Esophagus muscularis mucosa (tissue), 4 donors: ENCODE data around the gene FCER2. TPM values are rescaled to one million over a fixed set of nuclear protein-coding genes. Genes with fewer than 3 reads are reported as not detected.

Experiments
- DNase-seq: peaks from one replicate; pipeline ENCODE4 v3.0.0-alpha.2; 2017; ENCODE audit errors: extremely low spot score
- H3K27ac ChIP-seq, 4 donors: fragments of 200-600 bp; sonication (generic); replicated peaks in 1 of 4; 1 replicate in 3 of 4; 2 replicates in 1 of 4; pipeline ENCODE4 v1.5.1; 2016 to 2019; ENCODE audit warnings: mild to moderate bottlenecking in 1 of 4
- H3K27me3 ChIP-seq, 4 donors: fragments of 200-600 bp; sonication (generic); one replicate each; pipeline versions ENCODE4 v1.5.1 to v1.6.0; 2016 to 2019
- H3K36me3 ChIP-seq, 4 donors: fragments of 200-600 bp; sonication (generic); one replicate each; pipeline ENCODE4 v1.5.1; 2016 to 2019
- H3K4me1 ChIP-seq, 4 donors: fragments of 200-600 bp; sonication (generic); one replicate each; pipeline ENCODE4 v1.5.1; 2016 to 2019
- H3K4me3 ChIP-seq, 4 donors: fragments of 200-600 bp; sonication (generic); 1 replicate in 2 of 4; 2 replicates in 2 of 4; pipeline ENCODE4 v1.5.1; 2016 to 2019; ENCODE audit warnings: mild to moderate bottlenecking in 4 of 4, moderate library complexity in 1 of 4
- H3K9me3 ChIP-seq, 4 donors: fragments of 200-600 bp; sonication (generic); 1 replicate in 3 of 4; 2 replicates in 1 of 4; pipeline ENCODE4 v1.5.1; 2016 to 2019
- EP300 ChIP-seq: sonication (generic); formaldehyde crosslinking; IDR thresholded peaks from one replicate; pipeline ENCODE4 v1.6.1; 2017; ENCODE audit warnings: antibody characterized with exemption
- POLR2A ChIP-seq: fragments of 450-650 bp; IDR thresholded peaks from one replicate; pipeline ENCODE4 v1.6.1; 2017; ENCODE audit warnings: antibody characterized with exemption, moderate library complexity, mild to moderate bottlenecking, low read depth
- POLR2AphosphoS5 ChIP-seq, 2 donors: sonication (generic); formaldehyde crosslinking; IDR thresholded peaks; one replicate each; pipeline ENCODE4 v1.6.1; 2017; ENCODE audit warnings: antibody characterized with exemption in 2 of 2
- WGBS: methylation state at CpG from one replicate; pipeline ENCODE4 v1.1.5; 2018; 5-methylcytosine and 5-hydroxymethylcytosine counted together
- intact Hi-C: fragments of 100-400 bp; cut with DNase I; formaldehyde crosslinking; loops from one replicate; pipeline ENCODE4 v1.15.1; 2023
- total RNA-seq, 4 donors: library from RNA; depleted of rRNA; stranded (reverse); fragments of >200 nt; gene quantifications; one replicate each; pipeline versions ENCODE4 v1.1.0 to v1.2.1, GENCODE V29; 2016
- TF ChIP-seq, protein P1 (sequence below), 3 experiments: fragments of 200-600 bp in 2 of 3; fragments of 450-650 bp in 1 of 3; sonication (generic) in 2 of 3; IDR thresholded peaks; one replicate each; pipeline ENCODE4 v1.5.1; 2017 to 2019; ENCODE audit warnings: antibody characterized with exemption in 3 of 3, mild to moderate bottlenecking in 2 of 3, moderate library complexity in 1 of 3

FCER2 gene
- total RNA-seq, 4 donors from 2014 or later: 0.29 TPM; not detected in 3

DNA sequence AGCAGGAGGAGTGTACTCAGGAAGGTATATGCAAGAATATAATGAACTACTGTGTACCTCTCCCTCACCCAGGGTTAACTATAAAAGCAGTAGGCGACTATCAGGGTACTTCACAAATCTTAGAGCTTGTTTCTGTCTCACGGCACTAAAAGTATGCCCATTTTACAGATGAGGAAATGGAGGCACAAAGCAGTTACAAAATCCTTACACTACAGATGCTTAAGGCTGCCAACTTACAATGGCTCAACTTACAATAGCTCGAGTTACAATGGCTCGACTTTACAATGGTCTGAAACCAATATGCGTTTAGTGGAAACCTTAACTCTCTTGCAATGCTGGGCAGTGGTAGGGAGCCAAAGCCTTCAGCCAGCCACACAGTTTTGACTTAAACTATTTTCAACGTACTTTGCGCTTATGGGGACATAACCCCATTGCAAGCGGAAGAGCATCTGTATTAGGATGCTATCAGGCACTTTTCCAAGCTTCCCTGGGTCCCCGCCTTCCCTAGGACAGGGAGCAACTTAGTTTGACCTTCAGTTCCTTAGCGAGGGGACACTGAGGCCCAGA, 4.1 kb downstream of the FCER2 start:
- TF ChIP-seq, protein P1, sequence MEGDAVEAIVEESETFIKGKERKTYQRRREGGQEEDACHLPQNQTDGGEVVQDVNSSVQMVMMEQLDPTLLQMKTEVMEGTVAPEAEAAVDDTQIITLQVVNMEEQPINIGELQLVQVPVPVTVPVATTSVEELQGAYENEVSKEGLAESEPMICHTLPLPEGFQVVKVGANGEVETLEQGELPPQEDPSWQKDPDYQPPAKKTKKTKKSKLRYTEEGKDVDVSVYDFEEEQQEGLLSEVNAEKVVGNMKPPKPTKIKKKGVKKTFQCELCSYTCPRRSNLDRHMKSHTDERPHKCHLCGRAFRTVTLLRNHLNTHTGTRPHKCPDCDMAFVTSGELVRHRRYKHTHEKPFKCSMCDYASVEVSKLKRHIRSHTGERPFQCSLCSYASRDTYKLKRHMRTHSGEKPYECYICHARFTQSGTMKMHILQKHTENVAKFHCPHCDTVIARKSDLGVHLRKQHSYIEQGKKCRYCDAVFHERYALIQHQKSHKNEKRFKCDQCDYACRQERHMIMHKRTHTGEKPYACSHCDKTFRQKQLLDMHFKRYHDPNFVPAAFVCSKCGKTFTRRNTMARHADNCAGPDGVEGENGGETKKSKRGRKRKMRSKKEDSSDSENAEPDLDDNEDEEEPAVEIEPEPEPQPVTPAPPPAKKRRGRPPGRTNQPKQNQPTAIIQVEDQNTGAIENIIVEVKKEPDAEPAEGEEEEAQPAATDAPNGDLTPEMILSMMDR (IDR thresholded peaks at IDR 0.05): no peak
- TF ChIP-seq EP300: no peak
- no peak for TF ChIP-seq POLR2A
- no peak for TF ChIP-seq POLR2AphosphoS5 (IDR thresholded peaks at IDR 0.05)

DNA sequence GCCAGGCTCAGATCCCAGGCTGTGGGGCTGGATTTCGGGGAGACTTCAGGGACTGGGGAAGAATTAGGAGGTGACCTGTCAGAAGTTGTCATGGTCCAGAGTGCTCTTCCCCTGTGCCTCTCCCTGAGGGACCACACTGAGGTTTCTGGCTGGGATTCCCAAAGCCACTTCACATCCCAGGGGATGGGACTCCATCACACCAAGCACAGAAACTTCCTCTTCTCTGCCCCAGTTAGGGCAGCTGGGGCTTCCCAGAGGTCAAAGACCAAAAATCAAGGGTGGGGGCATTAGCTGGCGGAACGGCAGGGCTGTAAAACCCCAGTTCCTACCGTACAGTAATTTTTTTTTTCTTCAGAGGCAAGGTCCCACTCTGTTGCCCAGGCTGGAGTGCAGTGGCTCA, 7.4 kb downstream of the FCER2 start:
- 66% methylated on average over 4 of the region's 4 CpGs for WGBS
- intact Hi-C loops: no loop called here
- peaks cover 0 to 72% (median 12%) of the 10 kb centered on the region in 4 donors for H3K27me3 ChIP-seq
- no peaks in the 10 kb centered on the region for H3K36me3 ChIP-seq
- DNase-seq: no peak
- no peaks in the 10 kb centered on the region for H3K9me3 ChIP-seq
- H3K27ac ChIP-seq: no peak overlapping the region
- no peaks in the 10 kb centered on the region for H3K4me1 ChIP-seq
- no peak overlapping the region for H3K4me3 ChIP-seq
- TF ChIP-seq POLR2A: no peak
- TF ChIP-seq POLR2AphosphoS5 (IDR thresholded peaks at IDR 0.05): no peak
- no peak for TF ChIP-seq EP300
- TF ChIP-seq, protein P1 (IDR thresholded peaks at IDR 0.05): no peak

More for the DNA sequence above, 4.1 kb downstream of the FCER2 start:
- Histone ChIP-seq H3K4me1 (no peaks in the 10 kb centered on the region), H3K36me3 (no peaks in the 10 kb centered on the region), H3K27ac (no peak overlapping the region), H3K9me3 (no peaks in the 10 kb centered on the region), H3K27me3 (peaks cover 0 to 82% (median 12%) of the 10 kb centered on the region in 4 donors), H3K4me3 (no peak overlapping the region)
- no peak for DNase-seq
- intact Hi-C loops: no loop called here
- 86% methylated on average over 10 of the region's 10 CpGs for WGBS

DNA sequence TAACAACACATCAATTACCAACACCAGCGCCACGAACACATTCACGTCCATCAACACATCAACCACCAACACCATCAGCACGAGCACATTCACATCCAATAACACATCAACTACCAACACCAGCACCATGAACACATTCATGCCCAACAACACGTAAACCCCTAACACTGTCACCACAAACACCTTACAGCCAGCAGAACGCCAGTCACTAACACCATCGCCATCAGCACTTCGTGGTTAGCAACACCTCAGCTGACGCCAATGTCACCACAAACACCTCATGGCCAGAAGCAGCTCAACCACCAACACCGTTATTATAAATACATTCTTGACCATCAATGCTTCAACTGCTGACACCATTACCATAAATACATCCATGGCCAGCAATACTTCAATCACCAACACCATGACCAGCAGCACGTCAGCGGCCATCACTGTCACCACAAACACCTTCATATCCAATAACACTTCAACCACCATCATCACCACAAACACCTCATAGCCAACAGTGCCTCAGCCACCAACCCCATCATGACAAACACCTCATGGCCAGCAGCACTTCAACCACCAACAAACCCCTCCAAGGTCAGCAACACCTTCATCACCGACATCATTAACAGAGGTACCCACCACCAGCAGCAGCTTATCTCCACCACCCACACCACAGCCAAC, 9.4 kb downstream of the FCER2 start:
- Histone ChIP-seq H3K4me3 (no peak overlapping the region), H3K4me1 (no peaks in the 10 kb centered on the region), H3K27me3 (peaks cover 0 to 60% (median 8%) of the 10 kb centered on the region in 4 donors), H3K27ac (no peak overlapping the region), H3K36me3 (no peaks in the 10 kb centered on the region), H3K9me3 (no peaks in the 10 kb centered on the region)
- intact Hi-C loops: no loop called here
- TF ChIP-seq, protein P1 (IDR thresholded peaks at IDR 0.05): no peak
- TF ChIP-seq POLR2A: no peak
- no peak for TF ChIP-seq EP300
- no peak for TF ChIP-seq POLR2AphosphoS5 (IDR thresholded peaks at IDR 0.05)
- WGBS: 72% methylated on average over 13 of the region's 13 CpGs
- no peak for DNase-seq

DNA sequence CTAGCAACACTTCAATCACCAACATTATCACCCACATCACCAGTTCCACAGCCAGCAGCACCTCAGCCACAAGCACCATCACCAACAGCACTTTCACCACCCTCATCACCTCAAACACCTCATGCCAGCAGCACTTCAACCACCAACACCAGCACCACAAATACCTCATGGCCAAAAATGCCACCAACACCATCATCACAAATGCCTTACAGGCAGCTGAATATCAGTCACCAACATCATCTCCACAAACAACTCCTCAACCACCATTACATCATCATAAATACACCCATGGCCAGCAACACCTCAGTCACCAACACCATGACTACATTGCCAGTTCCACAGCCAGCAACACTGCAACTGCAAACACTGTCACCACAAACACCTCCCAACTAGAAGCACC, 10.4 kb downstream of the FCER2 start:
- H3K4me3 ChIP-seq: no peak overlapping the region
- intact Hi-C loops: no loop called here
- no peaks in the 10 kb centered on the region for H3K9me3 ChIP-seq
- DNase-seq: no peak
- no peak overlapping the region for H3K27ac ChIP-seq
- TF ChIP-seq EP300: no peak
- TF ChIP-seq POLR2A: no peak
- TF ChIP-seq, protein P1 (IDR thresholded peaks at IDR 0.05): no peak
- no peak for TF ChIP-seq POLR2AphosphoS5 (IDR thresholded peaks at IDR 0.05)
- H3K4me1 ChIP-seq: no peaks in the 10 kb centered on the region
- no peaks in the 10 kb centered on the region for H3K36me3 ChIP-seq
- peaks cover 0 to 50% (median 2%) of the 10 kb centered on the region in 4 donors for H3K27me3 ChIP-seq
